Measurements from ENCODE around the gene LMO1.
A peak's percentile ranks its signal among the peaks of the same experiment; 100 is the strongest.

Gene LMO1

DNA sequence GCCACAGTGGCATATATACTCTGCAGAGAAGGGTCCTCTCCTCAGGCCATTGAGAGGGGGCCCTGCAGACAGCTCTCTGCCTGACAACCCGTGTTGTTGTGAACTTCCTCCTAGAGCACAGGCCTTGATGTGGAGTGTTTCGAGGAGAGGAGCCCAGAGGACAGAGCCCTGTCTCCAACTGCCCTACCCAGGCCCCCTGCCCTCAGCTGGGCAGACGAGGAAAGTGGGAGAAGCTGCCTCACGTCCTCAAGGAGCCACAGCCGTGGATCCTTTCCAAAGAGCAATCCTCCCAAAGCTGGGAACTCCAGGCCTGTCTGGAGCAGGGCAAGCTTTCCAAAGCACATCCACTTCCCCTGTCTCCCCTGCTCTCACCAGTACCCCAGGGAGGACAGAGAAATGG, 10.7 kb downstream of the LMO1 start:
- no peaks in the 10 kb centered on the region for H3K36me3 ChIP-seq (ENCODE audit: control insufficient read depth, insufficient read depth, low read length)
- H3K9ac ChIP-seq (ENCODE audit: low read length): no peak overlapping the region
- no peak overlapping the region for H3K4me3 ChIP-seq (ENCODE audit: low read depth, low read length)
- peaks cover 5% of the 10 kb centered on the region; the same call in 1 of the 2 replicates for H3K27me3 ChIP-seq (ENCODE audit: control insufficient read depth, insufficient read depth, low read length)
- no peaks in the 10 kb centered on the region for H3K4me1 ChIP-seq (ENCODE audit: control insufficient read depth, insufficient read depth, low read length)
- H3K9me3 ChIP-seq (ENCODE audit: control insufficient read depth, insufficient read depth, low read depth, low read length): no peaks in the 10 kb centered on the region
- H3K27ac ChIP-seq (ENCODE audit: low read depth, low read length): no peak overlapping the region

DNA sequence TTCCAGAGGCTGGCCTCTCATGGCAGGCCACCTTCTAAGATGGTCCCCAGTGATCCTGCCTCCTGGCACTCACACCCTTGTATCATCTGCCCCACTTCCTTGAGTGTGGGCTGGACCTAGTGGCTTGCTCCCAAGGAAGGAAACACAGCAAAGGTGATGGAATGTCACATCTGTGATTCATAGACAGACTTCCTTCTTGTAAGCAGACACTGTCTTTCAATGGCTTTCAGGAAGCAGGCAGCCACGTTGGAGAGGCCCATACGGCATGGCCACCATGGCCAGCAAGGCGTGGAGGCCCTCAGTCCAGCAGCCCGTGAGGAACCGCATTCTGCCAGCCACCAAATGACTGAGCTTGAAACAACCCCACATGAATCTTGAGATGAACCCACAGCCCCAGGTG, 11.3 kb downstream of the LMO1 start:
- no peaks in the 10 kb centered on the region for H3K4me1 ChIP-seq (ENCODE audit: control insufficient read depth, insufficient read depth, low read length)

DNA sequence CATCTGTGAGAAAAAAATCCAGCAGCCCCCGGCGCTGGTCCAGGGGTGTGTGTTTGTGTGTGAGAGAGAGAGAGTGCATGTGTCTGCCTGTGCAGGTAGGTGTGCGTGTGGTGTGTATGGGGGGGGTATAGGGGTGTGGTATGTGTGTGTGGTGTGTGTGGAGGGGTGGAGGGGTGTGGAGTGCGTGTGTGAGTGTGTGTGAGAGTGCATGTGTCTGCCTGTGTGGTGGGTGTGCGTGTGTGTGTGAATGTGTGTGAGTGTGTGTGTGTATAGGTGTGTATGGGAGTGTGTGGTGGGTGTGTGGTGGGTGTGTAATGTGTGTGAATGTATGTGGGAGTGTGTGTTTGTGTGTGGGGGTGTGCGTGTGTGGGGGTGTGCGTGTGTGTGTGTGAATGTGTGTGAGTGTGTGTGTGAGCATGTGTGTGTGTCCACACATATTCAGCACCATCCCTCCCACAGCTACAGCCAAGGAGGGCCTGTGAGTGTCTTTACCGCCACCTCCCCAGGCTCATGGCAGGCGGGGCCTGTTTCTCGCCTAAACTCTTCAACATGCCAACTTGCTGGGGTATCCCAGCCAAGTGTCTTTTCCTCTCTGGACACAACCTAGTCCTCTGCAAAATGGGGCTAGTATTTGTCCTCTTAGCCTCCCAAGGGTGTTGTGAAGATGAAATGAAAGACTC, 11.9 kb downstream of the LMO1 start:
- H3K4me3 ChIP-seq (ENCODE audit: low read depth, low read length): no peak overlapping the region
- H3K9me3 ChIP-seq (ENCODE audit: control insufficient read depth, insufficient read depth, low read depth, low read length): no peaks in the 10 kb centered on the region

More for the DNA sequence above, 11.3 kb downstream of the LMO1 start:
- H3K4me3 ChIP-seq (ENCODE audit: low read depth, low read length): no peak overlapping the region
- no peak overlapping the region for H3K27ac ChIP-seq (ENCODE audit: low read depth, low read length)
- peaks cover 4% of the 10 kb centered on the region; the same call in 1 of the 2 replicates for H3K27me3 ChIP-seq (ENCODE audit: control insufficient read depth, insufficient read depth, low read length)
- no peak overlapping the region for H3K9ac ChIP-seq (ENCODE audit: low read length)
- no peaks in the 10 kb centered on the region for H3K36me3 ChIP-seq (ENCODE audit: control insufficient read depth, insufficient read depth, low read length)
- no peaks in the 10 kb centered on the region for H3K9me3 ChIP-seq (ENCODE audit: control insufficient read depth, insufficient read depth, low read depth, low read length)

DNA sequence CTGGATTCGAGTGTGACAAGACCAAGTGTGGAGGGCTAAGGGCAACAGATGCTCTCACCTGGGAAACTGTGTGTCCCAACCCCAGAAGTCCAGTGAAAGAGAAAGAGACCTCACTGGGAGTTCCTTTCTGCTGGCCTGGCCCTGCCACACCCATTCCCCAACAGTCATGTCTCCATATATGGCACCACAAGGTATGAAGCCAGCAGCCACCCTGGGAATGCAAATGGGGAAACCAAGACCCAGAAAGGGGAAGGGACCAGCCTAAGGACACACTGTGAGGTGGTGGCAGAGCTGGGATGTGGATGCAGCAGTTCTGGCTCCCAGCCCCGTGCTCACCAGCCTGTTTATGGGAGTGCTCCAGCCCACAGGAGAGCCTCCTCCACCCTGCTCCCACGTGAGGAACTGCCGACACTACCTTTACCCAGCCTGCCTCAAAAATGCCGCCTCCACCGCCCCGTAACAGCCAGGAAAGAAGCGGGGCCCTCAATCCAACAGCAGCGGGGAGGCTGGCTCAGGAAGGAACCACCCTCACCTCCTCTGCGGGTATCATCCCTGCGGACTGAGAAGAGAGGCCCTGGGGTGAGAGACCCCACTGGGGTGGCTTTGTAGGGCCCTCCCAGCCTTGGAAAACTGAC, 12.6 kb downstream of the LMO1 start:
- no peak overlapping the region for H3K9ac ChIP-seq (ENCODE audit: low read length)
- H3K4me3 ChIP-seq (ENCODE audit: low read depth, low read length): no peak overlapping the region
- no peaks in the 10 kb centered on the region for H3K36me3 ChIP-seq (ENCODE audit: control insufficient read depth, insufficient read depth, low read length)
- H3K27ac ChIP-seq (ENCODE audit: low read depth, low read length): no peak overlapping the region
- H3K27me3 ChIP-seq (ENCODE audit: control insufficient read depth, insufficient read depth, low read length): no peaks in the 10 kb centered on the region; the same call in 1 of the 2 replicates
- no peaks in the 10 kb centered on the region for H3K4me1 ChIP-seq (ENCODE audit: control insufficient read depth, insufficient read depth, low read length)
- no peaks in the 10 kb centered on the region for H3K9me3 ChIP-seq (ENCODE audit: control insufficient read depth, insufficient read depth, low read depth, low read length)

More for the DNA sequence above, 11.9 kb downstream of the LMO1 start:
- Histone ChIP-seq H3K27ac (ENCODE audit: low read depth, low read length) (no peak overlapping the region), H3K4me1 (ENCODE audit: control insufficient read depth, insufficient read depth, low read length) (no peaks in the 10 kb centered on the region), H3K27me3 (ENCODE audit: control insufficient read depth, insufficient read depth, low read length) (peaks cover 4% of the 10 kb centered on the region; the same call in 1 of the 2 replicates), H3K36me3 (ENCODE audit: control insufficient read depth, insufficient read depth, low read length) (no peaks in the 10 kb centered on the region), H3K9ac (ENCODE audit: low read length) (no peak overlapping the region)

DNA sequence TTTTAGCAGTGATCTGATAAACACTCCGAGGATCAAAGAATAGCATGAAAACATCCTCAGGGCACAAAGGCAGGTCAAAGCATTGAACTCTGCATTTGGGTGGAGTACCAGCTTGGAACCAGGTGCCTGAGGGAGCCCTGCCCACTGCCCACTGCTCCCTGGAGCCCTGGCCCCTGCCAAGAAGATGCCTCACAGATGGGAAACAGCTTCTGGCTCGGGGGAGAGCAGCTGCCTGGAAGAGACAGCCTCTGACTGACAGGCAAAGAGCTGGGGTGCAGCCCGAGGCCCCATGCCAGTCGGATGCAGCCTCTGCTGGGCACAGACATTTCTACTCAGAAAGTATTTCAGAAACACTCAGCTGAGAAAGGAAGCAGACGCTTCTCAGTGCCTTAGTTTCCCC, 13.2 kb downstream of the LMO1 start:
- Histone ChIP-seq H3K4me1 (ENCODE audit: control insufficient read depth, insufficient read depth, low read length) (no peaks in the 10 kb centered on the region), H3K27ac (ENCODE audit: low read depth, low read length) (no peak overlapping the region), H3K9me3 (ENCODE audit: control insufficient read depth, insufficient read depth, low read depth, low read length) (no peaks in the 10 kb centered on the region), H3K4me3 (ENCODE audit: low read depth, low read length) (no peak overlapping the region), H3K9ac (ENCODE audit: low read length) (no peak overlapping the region), H3K27me3 (ENCODE audit: control insufficient read depth, insufficient read depth, low read length) (no peaks in the 10 kb centered on the region; the same call in 1 of the 2 replicates), H3K36me3 (ENCODE audit: control insufficient read depth, insufficient read depth, low read length) (no peaks in the 10 kb centered on the region)

DNA sequence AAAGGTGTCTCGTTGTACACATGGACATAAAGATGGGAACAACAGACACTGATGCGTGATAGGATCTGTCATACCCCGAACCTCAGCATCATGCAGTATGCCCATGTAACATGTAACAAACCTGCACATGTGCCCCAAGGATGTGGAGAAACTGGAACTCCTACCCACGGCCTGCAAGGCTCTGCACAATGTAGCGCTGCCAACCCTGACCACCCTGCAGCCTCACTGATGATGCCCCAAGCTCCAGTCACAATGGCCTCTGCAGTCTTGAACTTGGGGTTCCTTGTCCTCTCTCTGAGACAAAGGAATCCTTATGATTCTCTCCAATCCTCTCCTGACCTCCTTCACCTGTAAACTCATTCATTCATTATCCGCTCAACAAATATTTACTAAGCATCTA, 14.2 kb downstream of the LMO1 start:
- no peak overlapping the region for H3K27ac ChIP-seq (ENCODE audit: low read depth, low read length)
- H3K27me3 ChIP-seq (ENCODE audit: control insufficient read depth, insufficient read depth, low read length): no peaks in the 10 kb centered on the region; the same call in 1 of the 2 replicates
- H3K9me3 ChIP-seq (ENCODE audit: control insufficient read depth, insufficient read depth, low read depth, low read length): no peaks in the 10 kb centered on the region
- H3K36me3 ChIP-seq (ENCODE audit: control insufficient read depth, insufficient read depth, low read length): no peaks in the 10 kb centered on the region
- H3K4me1 ChIP-seq (ENCODE audit: control insufficient read depth, insufficient read depth, low read length): no peaks in the 10 kb centered on the region
- no peak overlapping the region for H3K9ac ChIP-seq (ENCODE audit: low read length)
- no peak overlapping the region for H3K4me3 ChIP-seq (ENCODE audit: low read depth, low read length)

DNA sequence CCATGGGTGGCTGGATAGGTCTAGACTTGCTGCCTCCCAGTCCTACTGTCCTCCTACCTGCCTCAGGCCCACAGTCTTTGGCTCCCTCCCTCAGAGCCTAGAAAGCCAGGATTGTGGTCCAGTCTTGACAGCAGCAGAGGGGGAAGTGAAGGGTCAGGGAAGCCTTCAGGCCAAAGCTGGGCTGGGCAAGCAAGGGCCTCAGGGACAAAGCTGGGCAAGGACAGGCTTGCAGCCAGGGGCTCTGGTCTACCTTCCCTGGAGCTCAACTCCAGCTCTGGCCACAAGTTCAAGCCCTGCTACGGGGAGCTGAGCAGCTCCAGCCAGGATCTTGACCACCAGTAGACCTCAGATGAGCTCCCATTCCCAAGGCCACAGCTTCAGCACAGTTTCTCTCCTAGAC, 14.9 kb downstream of the LMO1 start:
- no peaks in the 10 kb centered on the region; the same call in 1 of the 2 replicates for H3K4me1 ChIP-seq (ENCODE audit: control insufficient read depth, insufficient read depth, low read length)
- H3K27me3 ChIP-seq (ENCODE audit: control insufficient read depth, insufficient read depth, low read length): no peaks in the 10 kb centered on the region; the same call in 1 of the 2 replicates

DNA sequence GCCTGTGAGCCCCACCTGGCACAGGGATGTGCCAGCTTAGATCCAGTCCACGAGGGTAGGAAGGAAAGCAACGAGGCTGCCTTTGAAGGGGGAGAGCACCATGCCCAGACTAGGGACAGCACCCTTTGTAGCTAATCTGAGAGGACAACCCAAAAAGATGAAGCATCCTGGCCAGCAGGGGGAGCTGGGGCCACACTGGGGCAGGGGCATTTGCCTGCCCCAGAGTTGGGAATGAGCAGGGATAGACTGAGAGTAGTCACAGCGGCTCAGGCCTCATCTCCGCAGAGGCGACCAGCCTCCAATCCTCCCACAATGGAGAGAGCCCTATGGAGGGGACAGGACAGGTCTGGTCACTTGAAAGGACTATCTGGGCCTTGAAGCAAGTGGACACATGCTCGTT, 16.4 kb downstream of the LMO1 start:
- Histone ChIP-seq H3K27me3 (ENCODE audit: control insufficient read depth, insufficient read depth, low read length) (no peaks in the 10 kb centered on the region; the same call in 1 of the 2 replicates), H3K9ac (ENCODE audit: low read length) (no peak overlapping the region), H3K27ac (ENCODE audit: low read depth, low read length) (no peak overlapping the region), H3K36me3 (ENCODE audit: control insufficient read depth, insufficient read depth, low read length) (no peaks in the 10 kb centered on the region), H3K9me3 (ENCODE audit: control insufficient read depth, insufficient read depth, low read depth, low read length) (no peaks in the 10 kb centered on the region), H3K4me3 (ENCODE audit: low read depth, low read length) (no peak overlapping the region), H3K4me1 (ENCODE audit: control insufficient read depth, insufficient read depth, low read length) (peaks cover 12% of the 10 kb centered on the region)

More for the DNA sequence above, 14.9 kb downstream of the LMO1 start:
- Histone ChIP-seq H3K4me3 (ENCODE audit: low read depth, low read length) (no peak overlapping the region), H3K9me3 (ENCODE audit: control insufficient read depth, insufficient read depth, low read depth, low read length) (no peaks in the 10 kb centered on the region), H3K36me3 (ENCODE audit: control insufficient read depth, insufficient read depth, low read length) (no peaks in the 10 kb centered on the region), H3K9ac (ENCODE audit: low read length) (no peak overlapping the region), H3K27ac (ENCODE audit: low read depth, low read length) (no peak overlapping the region)

DNA sequence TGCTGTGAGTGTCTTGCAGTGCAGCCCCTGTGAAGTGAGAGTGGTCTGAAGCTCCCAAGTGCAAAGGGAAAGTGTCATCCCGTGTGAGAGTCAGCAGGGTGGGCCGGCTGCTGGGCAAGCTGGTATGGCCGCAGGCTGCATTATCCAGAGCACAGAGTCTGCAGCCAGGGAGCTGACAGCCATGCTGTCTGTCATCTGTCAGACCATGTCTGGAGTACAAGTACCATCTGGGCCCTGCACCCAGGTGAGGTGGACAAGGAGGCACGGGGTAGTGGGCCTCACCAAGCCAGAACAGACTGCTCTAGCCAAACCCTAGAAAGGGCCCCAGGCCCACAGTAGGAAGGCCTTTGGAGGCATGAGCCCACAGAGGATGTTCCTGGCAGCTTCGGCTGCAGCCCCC, 20.2 kb downstream of the LMO1 start:
- Histone ChIP-seq H3K27me3 (ENCODE audit: control insufficient read depth, insufficient read depth, low read length) (no peaks in the 10 kb centered on the region), H3K4me3 (ENCODE audit: low read depth, low read length) (no peak overlapping the region), H3K9me3 (ENCODE audit: control insufficient read depth, insufficient read depth, low read depth, low read length) (no peaks in the 10 kb centered on the region), H3K36me3 (ENCODE audit: control insufficient read depth, insufficient read depth, low read length) (no peaks in the 10 kb centered on the region), H3K4me1 (ENCODE audit: control insufficient read depth, insufficient read depth, low read length) (peaks cover 20% of the 10 kb centered on the region), H3K27ac (ENCODE audit: low read depth, low read length) (no peak overlapping the region), H3K9ac (ENCODE audit: low read length) (no peak overlapping the region)

DNA sequence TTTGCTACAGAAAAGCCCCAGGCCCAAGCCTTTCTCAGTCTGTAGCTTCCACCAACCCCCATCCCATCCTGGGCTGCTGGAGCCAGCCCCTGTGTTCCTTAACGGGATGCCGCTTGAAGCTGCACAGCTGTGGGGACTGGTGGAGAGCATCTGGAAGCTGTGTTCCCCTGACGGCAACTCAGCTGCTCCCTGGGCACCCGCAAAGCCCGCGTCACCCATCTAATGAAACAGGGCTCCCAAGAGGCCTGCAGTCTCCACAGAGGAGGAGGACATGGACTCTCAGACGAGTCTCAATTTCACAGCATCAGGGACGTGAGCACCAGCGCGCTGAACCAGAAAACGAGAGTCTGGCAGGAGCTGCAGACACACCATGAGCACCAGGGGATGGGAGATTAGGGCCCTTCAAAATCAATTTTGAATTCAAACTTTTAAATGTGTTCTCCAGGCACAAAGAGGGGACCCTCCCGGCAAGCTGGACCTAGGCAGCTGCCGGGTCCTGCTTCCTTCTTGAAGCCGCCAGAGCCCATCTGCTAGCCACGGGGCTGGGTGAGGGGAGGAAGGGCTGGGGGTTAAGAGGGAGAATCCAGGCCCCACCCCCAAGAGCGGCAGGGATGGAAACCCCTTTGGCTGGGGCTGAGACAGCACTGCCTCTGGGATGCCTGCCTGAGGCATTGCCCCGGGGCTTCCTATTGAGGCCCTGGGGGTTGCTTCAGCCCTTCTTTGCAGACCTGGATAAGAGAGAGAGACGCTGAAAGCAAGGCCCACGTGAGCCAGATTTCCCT, 21.0 kb downstream of the LMO1 start:
- Histone ChIP-seq H3K27ac (ENCODE audit: low read depth, low read length) (no peak overlapping the region; the same call in 1 of the 2 replicates), H3K27me3 (ENCODE audit: control insufficient read depth, insufficient read depth, low read length) (no peaks in the 10 kb centered on the region), H3K9ac (ENCODE audit: low read length) (no peak overlapping the region), H3K36me3 (ENCODE audit: control insufficient read depth, insufficient read depth, low read length) (no peaks in the 10 kb centered on the region), H3K9me3 (ENCODE audit: control insufficient read depth, insufficient read depth, low read depth, low read length) (no peaks in the 10 kb centered on the region), H3K4me1 (ENCODE audit: control insufficient read depth, insufficient read depth, low read length) (peaks cover 20% of the 10 kb centered on the region), H3K4me3 (ENCODE audit: low read depth, low read length) (peak overlapping the region; percentile 8; the same call in 1 of the 2 replicates)

DNA sequence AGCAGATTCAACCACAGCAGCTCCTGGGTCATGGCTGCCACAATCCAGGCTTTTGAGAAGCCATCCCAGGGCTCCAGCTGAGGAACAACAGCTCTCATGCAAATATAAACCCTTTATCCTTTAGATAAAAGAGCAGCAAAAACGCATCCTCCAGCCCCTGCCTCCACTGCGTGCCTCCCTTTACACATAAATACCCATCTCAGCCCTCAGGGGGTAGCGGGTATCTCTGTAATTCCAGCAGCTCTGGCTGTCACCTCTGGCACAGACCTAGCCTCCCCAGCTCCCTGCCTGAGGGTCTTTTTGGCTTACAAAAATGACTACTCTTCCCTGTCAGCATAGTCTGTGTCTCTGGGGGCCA, 21.6 kb downstream of the LMO1 start:
- no peaks in the 10 kb centered on the region for H3K36me3 ChIP-seq (ENCODE audit: control insufficient read depth, insufficient read depth, low read length)
- H3K9me3 ChIP-seq (ENCODE audit: control insufficient read depth, insufficient read depth, low read depth, low read length): no peaks in the 10 kb centered on the region
- no peak overlapping the region for H3K4me3 ChIP-seq (ENCODE audit: low read depth, low read length)
- no peak overlapping the region for H3K9ac ChIP-seq (ENCODE audit: low read length)
- H3K4me1 ChIP-seq (ENCODE audit: control insufficient read depth, insufficient read depth, low read length): peaks cover 20% of the 10 kb centered on the region
- H3K27ac ChIP-seq (ENCODE audit: low read depth, low read length): no peak overlapping the region; the same call in 1 of the 2 replicates
- H3K27me3 ChIP-seq (ENCODE audit: control insufficient read depth, insufficient read depth, low read length): no peaks in the 10 kb centered on the region
